HepG2 (cell line): Measurements from ENCODE around the gene MYH9. TPM values are rescaled to one million over a fixed set of nuclear protein-coding genes. Genes with fewer than 3 reads are reported as not detected.

Experiments used
- HDAC1 ChIP-seq: sonication (generic); formaldehyde crosslinking; IDR thresholded peaks from 2 replicates; pipeline ENCODE4 v1.5.1; 2020; ENCODE audit warnings: mild to moderate bottlenecking, missing genetic modification reagents
- HOXA9 ChIP-seq: sonication (generic); formaldehyde crosslinking; IDR thresholded peaks from 2 replicates; pipeline ENCODE4 v1.8.1; 2022; ENCODE audit warnings: missing genetic modification reagents, mild to moderate bottlenecking, moderate library complexity, borderline replicate concordance
- IRF9 ChIP-seq: sonication (generic); formaldehyde crosslinking; IDR thresholded peaks from 2 replicates; pipeline ENCODE4 v1.8.0; 2022; ENCODE audit warnings: missing genetic modification reagents, mild to moderate bottlenecking, borderline replicate concordance
- KAT8 ChIP-seq: IDR thresholded peaks from 2 replicates; pipeline ENCODE4 v1.6.1; 2016; ENCODE audit warnings: missing genetic modification reagents, missing compliant biosample characterization
- MATR3 ChIP-seq: sonication (generic); formaldehyde crosslinking; IDR thresholded peaks from 2 replicates; pipeline ENCODE4 v1.4.0; 2020; ENCODE audit warnings: missing genetic modification reagents
- MIER2 ChIP-seq: IDR thresholded peaks from 2 replicates; pipeline ENCODE4 v1.6.1; 2016; ENCODE audit warnings: missing biosample characterization, missing genetic modification reagents
- NR2C2 ChIP-seq: sonication (generic); formaldehyde crosslinking; IDR thresholded peaks from 2 replicates; pipeline ENCODE4 v1.4.0; 2020; ENCODE audit warnings: missing genetic modification reagents, mild to moderate bottlenecking, moderate library complexity, borderline replicate concordance
- PHB2 ChIP-seq: fragments of 450-650 bp; IDR thresholded peaks from 2 replicates; pipeline ENCODE4 v1.6.1; 2018; ENCODE audit not compliant: partially characterized antibody
- PLRG1 ChIP-seq: fragments of 450-650 bp; conservative IDR thresholded peaks from 2 replicates; pipeline ENCODE4 v1.6.1; 2016
- RARG ChIP-seq: sonication (generic); formaldehyde crosslinking; IDR thresholded peaks from 2 replicates; pipeline ENCODE4 v1.4.0; 2020; ENCODE audit warnings: low read depth, mild to moderate bottlenecking, missing genetic modification reagents
- RELA ChIP-seq: sonication (generic); formaldehyde crosslinking; IDR thresholded peaks from 2 replicates; pipeline ENCODE4 v1.4.0; 2020; ENCODE audit warnings: missing genetic modification reagents
- SIX1 ChIP-seq: sonication (generic); formaldehyde crosslinking; IDR thresholded peaks from 2 replicates; pipeline ENCODE4 v1.4.0; 2020; ENCODE audit warnings: missing genetic modification reagents, borderline replicate concordance
- SOX5 ChIP-seq: IDR thresholded peaks from 2 replicates; pipeline ENCODE4 v1.6.1; 2016; ENCODE audit warnings: borderline replicate concordance
- TGIF2 ChIP-seq: IDR thresholded peaks from 2 replicates; pipeline ENCODE4 v1.6.1; 2016; ENCODE audit warnings: control low read depth, missing compliant biosample characterization
- ZC3H13 ChIP-seq: sonication (generic); formaldehyde crosslinking; IDR thresholded peaks from 2 replicates; pipeline ENCODE4 v1.8.1; 2023; ENCODE audit warnings: mild to moderate bottlenecking, missing genetic modification reagents, moderate library complexity
- ZNF232 ChIP-seq: sonication (generic); formaldehyde crosslinking; IDR thresholded peaks from 2 replicates; pipeline ENCODE4 v1.4.0; 2020; ENCODE audit warnings: missing genetic modification reagents, borderline replicate concordance
- ZNF282 ChIP-seq: fragments of 450-650 bp; IDR thresholded peaks from 2 replicates; pipeline ENCODE4 v1.6.1; 2018; ENCODE audit not compliant: partially characterized antibody
- ZNF746 ChIP-seq: sonication (generic); formaldehyde crosslinking; IDR thresholded peaks from 2 replicates; pipeline ENCODE4 v1.8.0; 2022; ENCODE audit warnings: mild to moderate bottlenecking, missing genetic modification reagents
- ZNF83 ChIP-seq: sonication (generic); formaldehyde crosslinking; IDR thresholded peaks from 2 replicates; pipeline ENCODE4 v1.4.0; 2020; ENCODE audit warnings: missing genetic modification reagents, mild to moderate bottlenecking, borderline replicate concordance
- ZSCAN5A ChIP-seq: sonication (generic); formaldehyde crosslinking; IDR thresholded peaks from 2 replicates; pipeline ENCODE4 v1.8.0; 2022; ENCODE audit warnings: mild to moderate bottlenecking, missing genetic modification reagents, borderline replicate concordance
- polyA plus RNA-seq, 8 experiments: library from polyadenylated mRNA; depleted of rRNA in 3 of 8; stranded (reverse) in 7 of 8; unstranded in 1 of 8; fragments of >200 nt; fragmentation: Illumina TruSeq in 4 of 8; extraction: Trizol in 4 of 8; gene quantifications; 2 replicates each; pipeline versions ENCODE4 v1.2.1 to v1.2.3, GENCODE V29; 2011 to 2016; ENCODE audit warnings: low read depth in 4 of 8, missing spikeins in 1 of 8, mixed read lengths in 1 of 8; ENCODE audit not compliant: insufficient read depth in 1 of 8
- total RNA-seq, 5 experiments: library from RNA; depleted of rRNA; stranded (reverse); fragments of >200 nt; fragmentation: Illumina TruSeq; extraction: Trizol; gene quantifications; 2 replicates each; pipeline ENCODE4 v1.2.3, GENCODE V29; 2016; ENCODE audit warnings: low read depth in 1 of 5
- TF ChIP-seq, protein P1 (sequence below): IDR thresholded peaks from 2 replicates; pipeline ENCODE4 v1.6.1; 2018; ENCODE audit warnings: missing genetic modification reagents
- TF ChIP-seq, protein P2 (sequence below): fragments of 450-650 bp; IDR thresholded peaks from 2 replicates; pipeline ENCODE4 v1.6.1; 2017
- TF ChIP-seq, protein P3 (sequence below): IDR thresholded peaks from 2 replicates; pipeline ENCODE4 v1.6.1; 2016; ENCODE audit warnings: control low read depth

Gene MYH9
- total and polyA plus RNA-seq, 2 of the 13 experiments (the other 11 are each of a cell fraction or from before 2014, with no cell fraction given), result 50.7 to 98.5 TPM

- TF ChIP-seq ZC3H13 (CRISPR knock-in tag), result no peak
- TF ChIP-seq, protein P1, sequence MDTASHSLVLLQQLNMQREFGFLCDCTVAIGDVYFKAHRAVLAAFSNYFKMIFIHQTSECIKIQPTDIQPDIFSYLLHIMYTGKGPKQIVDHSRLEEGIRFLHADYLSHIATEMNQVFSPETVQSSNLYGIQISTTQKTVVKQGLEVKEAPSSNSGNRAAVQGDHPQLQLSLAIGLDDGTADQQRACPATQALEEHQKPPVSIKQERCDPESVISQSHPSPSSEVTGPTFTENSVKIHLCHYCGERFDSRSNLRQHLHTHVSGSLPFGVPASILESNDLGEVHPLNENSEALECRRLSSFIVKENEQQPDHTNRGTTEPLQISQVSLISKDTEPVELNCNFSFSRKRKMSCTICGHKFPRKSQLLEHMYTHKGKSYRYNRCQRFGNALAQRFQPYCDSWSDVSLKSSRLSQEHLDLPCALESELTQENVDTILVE (CRISPR knock-in tag), result peak; percentile 29; the same call in 1 of the 2 replicates
- TF ChIP-seq PLRG1, result no peak
- no peak; the same call in 1 of the 2 replicates for TF ChIP-seq ZNF746 (CRISPR knock-in tag)
- TF ChIP-seq RELA, result no peak
- no peak for TF ChIP-seq HOXA9 (CRISPR knock-in tag)
- peak; percentile 84; the same call in 1 of the 2 replicates for TF ChIP-seq ZNF232
- TF ChIP-seq, protein P2, sequence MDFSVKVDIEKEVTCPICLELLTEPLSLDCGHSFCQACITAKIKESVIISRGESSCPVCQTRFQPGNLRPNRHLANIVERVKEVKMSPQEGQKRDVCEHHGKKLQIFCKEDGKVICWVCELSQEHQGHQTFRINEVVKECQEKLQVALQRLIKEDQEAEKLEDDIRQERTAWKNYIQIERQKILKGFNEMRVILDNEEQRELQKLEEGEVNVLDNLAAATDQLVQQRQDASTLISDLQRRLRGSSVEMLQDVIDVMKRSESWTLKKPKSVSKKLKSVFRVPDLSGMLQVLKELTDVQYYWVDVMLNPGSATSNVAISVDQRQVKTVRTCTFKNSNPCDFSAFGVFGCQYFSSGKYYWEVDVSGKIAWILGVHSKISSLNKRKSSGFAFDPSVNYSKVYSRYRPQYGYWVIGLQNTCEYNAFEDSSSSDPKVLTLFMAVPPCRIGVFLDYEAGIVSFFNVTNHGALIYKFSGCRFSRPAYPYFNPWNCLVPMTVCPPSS, result no peak
- TF ChIP-seq NR2C2, result peak; percentile 48; the same call in 1 of the 2 replicates
- TF ChIP-seq SIX1 (CRISPR knock-in tag), result peak; percentile 91; the same call in 1 of the 2 replicates
- TF ChIP-seq SOX5 (CRISPR knock-in tag), result peak; percentile 73; the same call in 1 of the 2 replicates
- TF ChIP-seq KAT8 (CRISPR knock-in tag), result peak; percentile 58
- TF ChIP-seq PHB2, result no peak
- TF ChIP-seq IRF9 (CRISPR knock-in tag), result no peak; the same call in 1 of the 2 replicates
- no peak for TF ChIP-seq ZSCAN5A
- no peak for TF ChIP-seq MATR3
- TF ChIP-seq, protein P3, sequence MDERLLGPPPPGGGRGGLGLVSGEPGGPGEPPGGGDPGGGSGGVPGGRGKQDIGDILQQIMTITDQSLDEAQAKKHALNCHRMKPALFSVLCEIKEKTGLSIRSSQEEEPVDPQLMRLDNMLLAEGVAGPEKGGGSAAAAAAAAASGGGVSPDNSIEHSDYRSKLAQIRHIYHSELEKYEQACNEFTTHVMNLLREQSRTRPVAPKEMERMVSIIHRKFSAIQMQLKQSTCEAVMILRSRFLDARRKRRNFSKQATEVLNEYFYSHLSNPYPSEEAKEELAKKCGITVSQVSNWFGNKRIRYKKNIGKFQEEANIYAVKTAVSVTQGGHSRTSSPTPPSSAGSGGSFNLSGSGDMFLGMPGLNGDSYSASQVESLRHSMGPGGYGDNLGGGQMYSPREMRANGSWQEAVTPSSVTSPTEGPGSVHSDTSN, result no peak
- TF ChIP-seq ZNF83 (CRISPR knock-in tag), result no peak
- peak; percentile 82 for TF ChIP-seq HDAC1
- no peak for TF ChIP-seq ZNF282
- no peak for TF ChIP-seq MIER2 (CRISPR knock-in tag)
- TF ChIP-seq RARG (CRISPR knock-in tag), result no peak
- 0 out of 2 replicates have a peak, but pooled peaks have one; percentile 17 for TF ChIP-seq TGIF2
These were observed 34.8 kb downstream of the MYH9 start (continued) for GRCh38 chr22:36352803-36353507.
